Esophagus (tissue), 2 donors: Measurements from ENCODE around the gene SUSD5. TPM values are rescaled to one million over a fixed set of nuclear protein-coding genes. Genes with fewer than 3 reads are reported as not detected.
"Not testable (repeated sequence)": the region's sequence is repeated elsewhere in the genome, so short reads cannot be mapped to it uniquely, and the experiment has no call there.

Experiments
- H3K27ac ChIP-seq, 2 donors: one replicate each; pipeline ENCODE4 v1.5.1; 2013; ENCODE audit warnings: low read depth in 2 of 2, mild to moderate bottlenecking in 2 of 2, inconsistent platforms in 1 of 2, low read length in 1 of 2, moderate library complexity in 1 of 2
- H3K27me3 ChIP-seq, 2 donors: one replicate each; pipeline ENCODE4 v1.6.1; 2013; ENCODE audit warnings: low read length in 2 of 2, control low read depth in 1 of 2, mild to moderate bottlenecking in 1 of 2; ENCODE audit not compliant: insufficient read depth in 2 of 2, control insufficient read depth in 1 of 2
- H3K36me3 ChIP-seq, 2 donors: one replicate each; pipeline ENCODE4 v1.6.1; 2013; ENCODE audit warnings: low read length in 1 of 2; ENCODE audit not compliant: control insufficient read depth in 2 of 2, insufficient read depth in 2 of 2
- H3K4me1 ChIP-seq, 2 donors: one replicate each; pipeline ENCODE4 v1.6.1; 2013; ENCODE audit warnings: low read length in 1 of 2; ENCODE audit not compliant: control insufficient read depth in 2 of 2, insufficient read depth in 2 of 2
- H3K4me3 ChIP-seq, 2 donors: one replicate each; pipeline ENCODE4 v1.5.1; 2013; ENCODE audit warnings: low read length in 2 of 2, mild to moderate bottlenecking in 2 of 2, low read depth in 1 of 2, moderate library complexity in 1 of 2
- H3K9me3 ChIP-seq, 2 donors: one replicate each; pipeline ENCODE4 v1.6.1; 2013; ENCODE audit warnings: mild to moderate bottlenecking in 2 of 2, low read depth in 1 of 2, low read length in 1 of 2, moderate library complexity in 1 of 2; ENCODE audit not compliant: control insufficient read depth in 2 of 2, insufficient read depth in 1 of 2
- WGBS, 2 donors: extraction: QIAGEN DNeasy Blood & Tissue Kit; methylation state at CpG; one replicate each; pipeline ENCODE4 v1.1.7; 2013; 5-methylcytosine and 5-hydroxymethylcytosine counted together
- polyA plus RNA-seq, 2 donors: library from polyadenylated mRNA; stranded (reverse); fragments of 200-250 nt; gene quantifications; one replicate each; pipeline ENCODE4 v1.2.3, GENCODE V29; 2013
- donor health status: healthy with polysubstance abuse.
- donor health status: Bipolar disorder and iron deficiency.

SUSD5 gene
- polyA plus RNA-seq, 2 donors, result 0.04 to 0.16 TPM

- Histone ChIP-seq H3K9me3 (no peaks in the 10 kb centered on the region), H3K36me3 (peaks cover 0 to 3% of the 10 kb centered on the region in 2 donors), H3K27me3 (no peaks in the 10 kb centered on the region), H3K27ac (peak within 1 kb of the TSS; percentile 88 to 95), H3K4me3 (peak within 1 kb of the TSS; percentile 52 to 79), H3K4me1 (no peaks in the 10 kb centered on the region)
- WGBS, 2 donors, result 0% methylated on average over 81 to 98 of the region's 98 CpGs
Observed at GRCh38 chr3:33113772-33114621, 104.6 kb downstream of the SUSD5 start, which contains the start of gene CRTAP. TSS of gene CRTAP (plus strand) at chr3:33114014. CDS start at chr3:33114078, 64 bp downstream.

- Histone ChIP-seq H3K9me3 (no peaks in the 10 kb centered on the region), H3K36me3 (no peaks in the 10 kb centered on the region), H3K4me3 (no peak overlapping the region), H3K27ac (no peak overlapping the region), H3K4me1 (no peaks in the 10 kb centered on the region), H3K27me3 (no peaks in the 10 kb centered on the region)
- WGBS, 2 donors, result 88 to 89% methylated on average over 8 of the region's 8 CpGs
Observed at GRCh38 chr3:33111581-33111980, 107.0 kb downstream of the SUSD5 start.

GRCh38 chr3:33106854-33107253, 111.8 kb downstream of the SUSD5 start:
- H3K4me3 ChIP-seq, H3K4me1 ChIP-seq, H3K9me3 ChIP-seq, H3K27ac ChIP-seq, H3K36me3 ChIP-seq, H3K27me3 ChIP-seq: not testable (repeated sequence)
- WGBS, 2 donors, result 88 to 95% methylated on average over 2 of the region's 2 CpGs

GRCh38 chr3:33105341-33105948, 113.2 kb downstream of the SUSD5 start:
- H3K27me3 ChIP-seq, result no peaks in the 10 kb centered on the region
- H3K4me3 ChIP-seq, result no peak overlapping the region
- no peaks in the 10 kb centered on the region for H3K4me1 ChIP-seq
- no peaks in the 10 kb centered on the region for H3K36me3 ChIP-seq
- no peak overlapping the region for H3K27ac ChIP-seq
- H3K9me3 ChIP-seq, result no peaks in the 10 kb centered on the region
- 50 to 67% methylated on average over 3 of the region's 3 CpGs for WGBS, 2 donors

GRCh38 chr3:33104803-33105202, 113.8 kb downstream of the SUSD5 start:
- WGBS, 2 donors, result 89 to 92% methylated on average over 3 of the region's 3 CpGs
- no peak overlapping the region for H3K4me3 ChIP-seq

GRCh38 chr3:33103480-33103879, 115.1 kb downstream of the SUSD5 start:
- no peaks in the 10 kb centered on the region for H3K4me1 ChIP-seq
- 88 to 91% methylated on average over 3 of the region's 3 CpGs for WGBS, 2 donors
- H3K4me3 ChIP-seq, result no peak overlapping the region
- no peaks in the 10 kb centered on the region for H3K36me3 ChIP-seq
- H3K27me3 ChIP-seq, result no peaks in the 10 kb centered on the region
- H3K27ac ChIP-seq, result no peak overlapping the region
- H3K9me3 ChIP-seq, result no peaks in the 10 kb centered on the region

More at GRCh38 chr3:33104803-33105202, 113.8 kb downstream of the SUSD5 start:
- Histone ChIP-seq H3K36me3 (no peaks in the 10 kb centered on the region), H3K9me3 (no peaks in the 10 kb centered on the region), H3K27ac (no peak overlapping the region), H3K4me1 (no peaks in the 10 kb centered on the region), H3K27me3 (no peaks in the 10 kb centered on the region)

GRCh38 chr3:33103034-33103433, 115.6 kb downstream of the SUSD5 start:
- Histone ChIP-seq H3K36me3 (no peaks in the 10 kb centered on the region), H3K27ac (no peak overlapping the region)

GRCh38 chr3:33100229-33100628, 118.4 kb downstream of the SUSD5 start:
- Histone ChIP-seq H3K4me1 (peaks cover 0 to 4% of the 10 kb centered on the region in 2 donors), H3K27ac (no peak overlapping the region), H3K9me3 (no peaks in the 10 kb centered on the region), H3K27me3 (no peaks in the 10 kb centered on the region), H3K36me3 (no peaks in the 10 kb centered on the region), H3K4me3 (no peak overlapping the region)
- 65 to 69% methylated on average over 2 of the region's 2 CpGs for WGBS, 2 donors

More at GRCh38 chr3:33103034-33103433, 115.6 kb downstream of the SUSD5 start:
- WGBS, 2 donors, result 93 to 97% methylated on average over 3 of the region's 3 CpGs
- Histone ChIP-seq H3K27me3 (no peaks in the 10 kb centered on the region), H3K4me3 (no peak overlapping the region), H3K9me3 (no peaks in the 10 kb centered on the region), H3K4me1 (no peaks in the 10 kb centered on the region)
